GM11168 (cell line): ENCODE results near the gene ANKRD60.

Experiments used
- in situ Hi-C: fragments of 300-500 bp; cut with MboI; formaldehyde crosslinking; loops from one replicate; pipeline ENCODE4 v1.12.0; 2022; ENCODE audit warnings: low sequenced_read_pairs; ENCODE audit not compliant: unreplicated experiment

ANKRD60 gene

DNA sequence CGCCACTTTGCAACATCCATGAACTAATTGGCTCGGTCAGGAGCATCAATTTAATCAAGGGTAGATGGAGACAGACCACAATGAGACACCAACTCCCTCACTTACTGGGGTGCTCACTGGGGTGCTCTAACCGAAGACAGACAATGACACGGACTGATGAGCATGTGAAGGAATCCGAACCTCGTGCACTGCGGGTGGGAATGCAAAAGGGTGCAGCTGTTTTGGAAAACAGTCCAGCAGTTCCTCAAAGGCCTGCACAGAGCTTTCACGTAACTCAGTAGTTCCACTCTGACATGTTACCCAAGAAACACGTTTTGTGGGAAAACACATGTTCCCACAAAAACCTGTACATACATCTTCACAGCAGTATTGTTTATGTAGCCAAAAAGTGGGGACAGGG, 26.8 kb downstream of the ANKRD60 start:
- in situ Hi-C loops = loop anchor here (25.0 kb wide), 1 partner anchor 839 kb away; the partner anchor contains the start of gene RAE1

DNA sequence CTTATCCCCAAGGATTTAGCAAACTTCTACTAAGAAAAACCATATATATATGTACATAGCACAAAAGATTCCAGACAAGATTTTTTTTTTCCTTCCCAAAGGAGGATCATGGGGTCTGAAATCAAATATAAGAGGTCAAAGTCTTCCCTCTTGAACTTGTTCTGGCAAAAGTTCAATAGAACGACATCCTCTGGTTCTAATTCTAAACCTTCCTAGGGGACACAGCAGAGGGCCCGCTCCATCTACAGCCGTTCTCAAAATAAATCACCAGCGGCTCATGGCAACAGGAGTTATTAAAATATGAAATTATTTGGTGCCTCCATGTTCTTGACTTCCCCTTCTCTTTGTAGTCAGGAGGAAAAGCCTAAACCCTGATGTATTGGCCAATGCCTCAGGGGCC, 29.0 kb downstream of the ANKRD60 start:
- in situ Hi-C loops = no loop called here

DNA sequence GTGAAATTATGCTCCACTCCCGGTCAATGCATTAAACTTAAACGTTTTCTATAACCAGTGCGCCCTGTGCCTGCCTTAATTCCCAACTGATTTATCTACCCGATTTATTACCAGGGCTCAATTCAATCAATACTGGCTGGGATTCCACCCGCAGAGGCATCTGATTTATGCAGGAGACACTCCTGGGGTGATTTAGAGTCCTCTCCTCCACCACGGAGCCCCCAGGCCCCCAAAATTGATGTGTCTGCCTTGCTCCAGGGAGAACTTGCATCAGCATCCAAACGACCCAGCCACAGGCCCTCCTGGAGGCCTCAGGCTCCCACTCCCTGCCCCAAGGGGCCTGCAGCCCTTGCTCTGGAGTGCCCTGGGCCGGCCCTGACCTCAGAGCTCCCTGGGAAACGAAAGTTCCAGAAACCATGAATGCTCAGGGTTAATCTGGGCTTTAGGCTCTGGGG, 29.5 kb downstream of the ANKRD60 start:
- in situ Hi-C loops = no loop called here

DNA sequence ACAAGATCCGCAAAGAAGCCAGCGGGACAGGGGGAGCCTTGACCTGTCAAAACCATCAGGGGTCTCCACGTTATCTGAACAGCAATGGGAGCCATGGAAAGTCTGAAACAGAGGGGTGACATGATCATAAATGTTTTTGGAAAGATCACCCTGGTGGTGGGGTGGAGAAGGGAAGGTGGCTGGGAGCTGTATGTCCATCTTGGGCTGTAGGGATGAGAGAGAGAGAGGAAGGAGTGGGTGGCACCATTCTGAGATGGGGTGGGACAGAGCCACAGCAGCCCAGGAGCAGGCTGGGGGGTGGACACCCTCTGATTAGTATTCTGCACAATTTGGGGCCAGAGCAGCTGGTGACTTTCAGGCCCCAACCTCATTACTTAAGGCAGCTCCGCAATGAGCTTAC, 30.1 kb downstream of the ANKRD60 start:
- in situ Hi-C loops = no loop called here

DNA sequence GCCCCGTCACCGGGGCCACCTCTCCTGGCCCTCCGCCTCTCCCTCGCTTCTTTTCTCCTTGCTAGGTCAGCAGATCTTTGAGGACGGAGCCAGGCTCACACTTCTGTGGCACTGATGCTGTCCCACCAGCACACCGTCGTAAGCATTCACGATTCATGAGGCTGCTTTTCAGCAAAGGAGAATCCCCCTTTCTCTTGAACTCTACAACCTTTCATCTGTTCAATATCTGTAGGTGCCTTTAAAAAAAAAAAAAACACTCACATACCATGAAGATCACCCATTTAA, 31.3 kb downstream of the ANKRD60 start:
- in situ Hi-C loops = no loop called here

DNA sequence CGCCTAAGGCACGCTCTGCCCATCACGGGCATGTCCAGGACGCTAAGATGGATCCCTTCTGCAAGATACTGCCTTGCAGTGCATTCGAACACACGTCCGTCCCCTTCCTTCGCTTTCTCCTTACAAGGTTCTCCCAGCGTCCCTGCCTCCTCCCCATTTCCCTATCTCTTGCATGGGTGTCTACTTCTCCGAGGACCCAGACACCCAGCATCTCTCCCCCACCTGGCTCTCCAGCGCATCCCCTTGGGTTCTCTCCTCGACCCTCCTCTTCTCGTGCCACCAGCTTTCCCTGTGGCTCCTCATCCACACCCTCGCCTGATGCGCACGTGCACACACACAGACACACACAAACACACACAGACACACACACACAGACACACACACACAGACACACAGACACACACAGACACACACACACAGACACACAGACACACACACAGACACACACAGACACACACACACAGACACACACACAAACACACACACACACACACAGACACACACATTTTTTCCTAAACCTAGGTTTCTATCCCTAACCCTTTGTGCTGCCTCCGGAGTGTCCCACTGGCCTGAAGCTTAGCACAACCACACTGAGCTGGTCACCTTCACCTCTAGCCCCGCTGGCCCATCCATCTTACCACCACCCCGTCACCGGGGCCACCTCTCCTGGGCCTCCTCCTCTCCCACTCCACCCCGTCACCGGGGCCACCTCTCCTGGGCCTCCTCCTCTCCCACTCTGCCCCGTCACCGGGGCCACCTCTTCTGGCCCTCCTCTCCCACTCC, 31.9 kb downstream of the ANKRD60 start:
- in situ Hi-C loops = no loop called here

DNA sequence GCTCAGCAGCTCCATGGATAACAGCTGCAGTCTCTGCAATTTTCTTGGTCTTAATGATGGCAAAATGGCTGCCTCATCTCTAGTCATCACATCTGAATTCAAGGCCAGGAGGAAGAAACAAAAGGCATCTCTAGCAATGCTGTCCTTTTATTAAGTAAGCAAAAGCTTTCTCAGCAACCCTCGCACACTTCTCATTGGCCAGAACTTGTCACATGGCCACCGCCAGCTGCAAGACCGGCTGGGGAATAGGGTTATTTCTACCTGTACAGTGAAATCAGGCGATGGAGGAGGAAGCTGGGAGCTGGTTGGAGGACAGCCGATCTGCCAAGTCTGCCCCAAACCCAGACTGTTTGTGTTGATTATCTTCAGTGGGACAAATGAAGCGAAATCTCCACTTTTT, 33.4 kb downstream of the ANKRD60 start:
- in situ Hi-C loops = no loop called here

DNA sequence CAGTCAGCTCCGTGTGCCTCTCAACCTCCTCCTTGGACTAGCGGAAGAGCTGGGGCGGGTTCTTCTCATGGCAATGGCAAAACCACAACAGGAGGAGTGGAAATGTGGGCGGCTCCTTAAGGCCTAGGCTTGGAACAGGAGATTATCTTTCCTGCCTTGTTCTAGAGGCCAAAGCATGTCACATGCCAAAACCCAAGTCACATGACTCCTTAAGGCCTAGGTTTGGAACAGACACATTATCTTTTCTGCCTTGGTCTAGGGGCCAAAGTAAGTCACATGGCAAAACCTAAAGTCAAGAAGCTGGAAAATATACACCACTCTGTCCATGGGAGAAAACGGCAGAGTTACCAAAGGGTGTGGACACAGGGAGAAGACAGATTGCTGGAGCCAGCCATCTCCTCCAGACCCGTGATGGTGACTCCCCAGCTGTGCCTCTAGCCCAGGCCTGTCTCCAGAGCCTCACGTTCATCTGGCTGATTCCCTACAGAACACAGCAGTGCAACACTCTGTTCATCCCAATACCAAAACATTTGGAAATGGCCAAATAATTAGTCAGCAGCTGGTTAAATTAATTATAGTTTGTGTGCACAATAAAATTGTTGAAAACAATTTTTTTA, 34.2 kb downstream of the ANKRD60 start:
- in situ Hi-C loops = no loop called here

DNA sequence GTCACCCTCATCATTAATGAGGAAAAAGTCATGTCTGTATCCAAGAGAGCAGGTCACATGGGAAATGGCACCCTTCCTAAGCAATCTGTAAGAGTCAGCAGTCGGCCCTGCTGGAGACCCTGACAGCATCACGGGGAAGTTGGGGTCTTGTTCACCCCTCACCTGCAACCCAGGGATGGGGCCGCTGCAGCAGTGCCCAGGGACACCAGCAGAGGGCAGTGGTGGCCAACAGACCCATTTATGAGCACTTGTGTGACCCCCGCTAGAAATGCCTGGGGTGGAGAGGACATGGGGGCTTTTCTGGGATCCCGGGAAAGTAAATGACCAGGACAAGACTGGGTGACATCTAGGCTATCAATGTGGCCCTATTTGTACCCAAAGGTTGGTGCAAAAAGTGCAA, 35.9 kb downstream of the ANKRD60 start:
- in situ Hi-C loops = no loop called here

DNA sequence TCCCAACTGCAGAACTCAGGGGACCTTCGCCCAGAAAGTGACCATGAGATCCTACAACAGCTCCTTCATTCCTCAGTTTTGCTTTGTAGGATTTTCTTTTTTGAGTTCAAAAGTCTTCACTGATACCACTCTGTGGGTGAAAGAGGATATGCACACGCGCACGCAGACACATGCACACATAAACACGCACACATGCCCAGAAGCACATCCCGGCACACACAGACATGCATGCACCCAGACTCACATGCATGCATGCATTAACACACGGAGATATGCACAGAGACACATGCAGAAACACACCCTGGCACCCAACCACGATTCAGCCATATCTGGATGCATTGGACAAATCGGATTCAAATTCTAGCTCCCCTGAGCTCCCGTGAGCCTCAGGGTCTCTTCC, 36.4 kb downstream of the ANKRD60 start:
- in situ Hi-C loops = no loop called here

DNA sequence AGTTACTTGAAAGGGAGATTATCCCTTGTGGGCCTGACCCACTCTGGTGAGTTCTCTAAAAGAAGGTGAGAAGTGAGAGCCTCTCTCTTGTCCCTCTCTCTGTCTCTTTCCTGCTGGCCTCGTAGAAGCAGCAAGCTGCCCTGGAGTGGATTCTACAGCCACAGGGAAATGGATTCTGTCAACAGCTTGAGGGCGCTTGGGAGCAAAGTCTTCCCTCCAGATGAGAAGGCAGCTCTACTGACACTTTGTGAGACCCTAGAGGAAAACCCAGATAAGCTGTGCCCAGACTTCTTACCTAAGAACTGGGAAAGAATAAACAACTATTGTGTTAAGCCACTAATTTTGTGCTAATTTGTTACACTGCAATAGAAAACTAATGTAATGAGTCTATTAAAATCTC, 39.9 kb downstream of the ANKRD60 start:
- in situ Hi-C loops = loop anchor here (10.0 kb wide), 1 partner anchor 584 kb away; no protein-coding TSS in a partner anchor

DNA sequence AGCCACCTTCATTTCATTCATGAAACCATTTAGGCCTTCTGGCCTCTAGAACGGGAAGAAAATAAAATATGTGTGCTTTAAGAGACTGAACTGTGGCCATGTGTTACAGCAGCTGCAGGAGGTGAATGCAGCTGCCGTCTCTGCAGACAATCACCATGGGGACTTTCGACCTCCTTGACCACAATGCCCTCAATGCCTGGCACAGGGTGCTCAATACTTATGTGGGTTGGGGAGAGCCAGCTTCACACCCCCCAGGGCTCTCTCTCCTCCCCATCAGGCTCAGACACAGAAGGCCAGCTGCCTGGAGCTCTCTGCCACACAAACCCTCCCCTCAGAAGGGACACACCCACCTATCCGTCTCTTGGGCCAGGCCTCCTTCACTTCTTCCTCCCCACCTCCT, 43.5 kb downstream of the ANKRD60 start:
- in situ Hi-C loops = loop anchor here (10.0 kb wide), 1 partner anchor 580 kb away; no protein-coding TSS in a partner anchor

DNA sequence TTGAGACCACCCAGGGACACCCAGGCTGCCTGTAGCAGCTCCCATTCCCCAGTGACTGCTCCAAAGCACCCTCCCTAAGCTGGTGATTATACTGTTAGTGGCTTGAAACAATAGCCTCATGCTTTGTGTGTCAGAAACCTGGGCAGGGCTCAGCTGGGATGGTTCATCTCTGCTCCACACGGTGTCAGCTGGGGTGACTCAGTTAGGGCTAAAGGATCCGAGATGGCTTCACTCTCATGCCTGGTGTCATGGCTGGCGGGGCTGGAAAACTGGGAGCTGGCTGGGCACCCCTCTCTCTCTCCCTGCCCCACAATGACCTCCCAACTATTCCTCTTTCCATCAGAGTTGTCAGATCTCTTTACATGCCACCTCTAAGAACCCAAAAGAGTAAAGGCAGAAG, 44.4 kb downstream of the ANKRD60 start:
- in situ Hi-C loops = loop anchor here (10.0 kb wide), 1 partner anchor 579 kb away; no protein-coding TSS in a partner anchor

DNA sequence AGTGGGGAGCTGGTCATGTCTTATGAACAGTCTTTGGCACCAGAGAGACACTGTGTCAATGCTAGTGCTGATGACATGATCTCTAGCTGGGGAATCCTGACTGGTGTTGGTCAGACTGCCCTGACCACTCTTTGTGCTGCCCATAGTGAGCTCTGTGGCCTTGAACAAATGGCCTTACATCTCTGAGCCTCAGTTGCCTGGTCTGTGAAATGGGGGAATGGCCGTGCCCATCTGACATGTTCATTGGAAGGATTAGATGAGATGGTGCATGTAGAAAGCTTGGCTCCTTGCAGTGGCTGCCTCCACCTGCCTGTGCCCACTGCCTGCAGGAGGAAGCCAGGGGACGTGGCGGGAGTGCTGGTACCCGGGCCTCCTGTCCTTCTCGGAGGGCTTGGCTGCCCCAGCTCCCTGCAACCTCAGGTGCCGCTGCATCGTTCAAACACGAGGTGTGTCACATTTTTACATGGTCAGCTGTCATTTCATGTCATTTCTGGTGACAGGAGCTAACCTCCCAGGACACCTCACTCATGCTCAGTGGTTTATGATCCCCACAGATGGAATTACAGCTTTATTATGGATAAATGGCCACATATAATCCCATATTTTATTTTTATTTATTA, 45.8 kb downstream of the ANKRD60 start:
- in situ Hi-C loops = loop anchor here (10.0 kb wide), 1 partner anchor 578 kb away; no protein-coding TSS in a partner anchor

DNA sequence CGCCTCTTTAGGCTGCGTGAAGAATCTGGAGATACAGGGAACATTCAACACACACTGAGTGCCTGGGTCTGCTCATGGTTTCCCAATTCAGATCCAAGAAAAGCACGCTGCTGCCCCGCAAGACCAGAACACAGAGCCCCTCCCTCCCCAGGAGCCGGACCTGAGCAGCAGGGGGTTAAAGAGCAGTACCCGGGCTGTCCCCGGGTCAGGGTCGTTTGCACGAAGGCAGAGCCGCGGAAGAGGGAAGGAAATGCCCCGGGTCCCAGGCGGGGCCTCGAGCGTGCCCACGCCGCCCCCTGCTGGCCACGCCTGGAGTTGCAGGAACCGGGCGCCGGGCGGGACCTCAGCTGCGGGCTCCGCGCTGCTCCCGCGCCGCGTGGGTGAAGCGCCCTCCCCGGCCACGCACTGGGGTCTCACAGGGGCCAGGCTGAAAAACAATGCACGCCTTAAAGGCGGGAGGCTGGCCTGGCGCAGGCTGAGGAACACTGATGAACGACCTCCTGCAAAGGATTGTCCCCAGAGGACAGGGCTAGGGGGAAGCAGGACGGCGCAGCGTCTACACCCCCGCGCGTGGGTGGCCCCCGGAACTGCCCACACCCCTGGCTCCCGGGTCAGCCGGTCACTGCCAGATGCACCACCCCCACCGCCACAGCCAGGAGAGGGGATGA, 48.9 kb downstream of the ANKRD60 start:
- in situ Hi-C loops = loop anchor here (10.0 kb wide), 1 partner anchor 575 kb away; no protein-coding TSS in a partner anchor

DNA sequence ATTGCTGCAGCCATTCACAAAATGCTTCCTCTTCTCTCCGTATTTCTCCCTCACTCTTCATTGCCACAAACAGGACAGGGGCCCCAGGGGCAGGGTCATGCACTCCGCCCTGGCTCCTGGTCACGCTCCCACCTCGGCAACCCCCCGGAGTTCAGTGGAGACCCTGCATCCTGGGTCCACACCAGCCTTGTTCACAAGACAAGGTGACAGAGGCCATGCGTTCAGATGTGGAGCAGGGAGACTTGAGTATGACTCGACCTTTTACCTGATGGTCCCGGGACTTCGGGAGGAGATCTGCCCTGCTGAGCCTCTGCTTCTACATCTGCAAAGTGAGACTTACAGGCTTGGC, 49.4 kb downstream of the ANKRD60 start:
- in situ Hi-C loops = no loop called here

DNA sequence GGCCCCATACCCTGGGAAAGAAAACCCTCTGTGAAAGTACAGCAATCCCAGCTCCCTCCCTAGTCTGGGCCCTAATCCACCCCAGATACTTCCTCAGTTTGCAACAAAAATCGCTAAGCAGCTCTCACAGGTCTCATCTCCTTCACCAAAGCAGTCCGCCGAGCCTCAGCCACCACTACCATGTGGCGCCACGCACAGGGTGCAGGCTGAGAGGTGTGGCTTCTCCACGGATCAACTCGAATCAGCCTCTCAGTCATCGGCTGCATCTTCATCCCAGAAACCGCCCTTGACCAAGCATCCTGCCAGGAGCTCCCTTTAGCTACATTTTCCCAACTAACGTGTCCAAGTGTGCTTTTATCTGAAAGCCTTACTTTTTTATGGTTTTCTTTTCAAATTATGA, 50.7 kb downstream of the ANKRD60 start:
- in situ Hi-C loops = no loop called here

DNA sequence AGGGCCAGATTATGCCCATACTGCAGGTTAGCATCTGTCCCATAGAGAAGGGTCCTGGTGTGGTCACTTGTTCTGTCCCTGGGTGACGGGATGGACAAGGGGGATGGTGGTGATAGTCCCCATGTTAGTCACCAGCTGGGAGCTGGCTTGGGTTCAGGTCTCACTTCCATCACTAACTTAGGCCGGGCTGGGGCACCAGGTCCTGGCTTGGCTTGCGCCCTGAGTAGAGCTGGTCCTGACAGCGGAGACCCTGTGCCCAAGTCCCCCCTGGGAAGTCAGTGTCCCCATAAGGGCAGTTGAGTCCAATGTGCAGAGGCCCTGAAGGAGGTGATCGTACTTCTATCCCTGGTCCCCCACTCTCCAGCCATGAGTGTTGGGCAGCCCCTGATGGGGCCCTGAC, 52.6 kb downstream of the ANKRD60 start:
- in situ Hi-C loops = no loop called here

DNA sequence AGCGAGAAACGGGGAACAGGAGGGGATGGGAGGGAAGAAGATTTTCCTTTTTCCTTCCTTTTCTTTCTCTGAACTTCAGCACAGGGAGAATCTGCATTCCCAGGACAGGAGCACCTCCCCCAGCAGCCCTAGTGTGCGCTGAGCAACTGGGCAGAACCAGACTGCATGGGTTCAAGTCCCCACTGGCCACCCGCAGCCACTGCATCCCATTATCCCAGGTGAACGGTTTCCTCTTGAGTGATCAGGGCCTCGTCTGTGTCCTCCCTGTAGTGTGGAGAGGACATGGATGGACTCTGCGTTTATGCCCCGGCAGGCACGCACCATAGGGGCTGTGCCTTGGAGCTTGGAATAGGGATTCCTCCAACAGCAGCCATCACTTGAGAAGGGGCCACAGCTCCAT, 53.0 kb downstream of the ANKRD60 start:
- in situ Hi-C loops = no loop called here

DNA sequence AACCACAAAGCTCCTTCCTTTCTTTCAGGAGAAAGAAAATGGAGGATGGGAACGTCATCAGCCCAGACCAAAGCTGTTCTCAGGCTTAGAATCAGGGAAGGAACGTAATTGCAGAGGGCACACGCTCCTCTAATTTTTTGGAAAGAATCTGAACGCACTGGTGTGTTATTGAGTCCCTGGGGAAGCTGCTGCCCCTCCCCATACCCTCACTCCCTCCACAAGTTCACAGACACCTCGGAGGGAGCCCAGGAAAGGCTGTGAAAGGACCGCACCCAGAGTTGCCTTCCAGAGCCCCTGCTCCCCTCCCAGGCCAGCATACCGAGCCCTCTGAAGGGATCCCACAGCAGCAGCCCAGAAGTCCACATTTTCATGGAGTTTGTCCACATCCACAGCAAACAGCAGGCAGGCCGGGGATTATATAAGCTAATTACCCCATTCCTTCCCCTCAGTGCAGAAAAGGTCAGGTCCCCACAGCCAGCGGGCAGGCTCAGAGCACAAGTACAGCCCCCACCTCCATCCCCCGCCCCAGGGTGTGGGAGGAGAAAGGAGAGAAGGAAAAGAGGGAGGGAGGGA, 53.7 kb downstream of the ANKRD60 start:
- in situ Hi-C loops = no loop called here
